Measurements from ENCODE around the gene CAMK2B.

The CAMK2B gene

DNA sequence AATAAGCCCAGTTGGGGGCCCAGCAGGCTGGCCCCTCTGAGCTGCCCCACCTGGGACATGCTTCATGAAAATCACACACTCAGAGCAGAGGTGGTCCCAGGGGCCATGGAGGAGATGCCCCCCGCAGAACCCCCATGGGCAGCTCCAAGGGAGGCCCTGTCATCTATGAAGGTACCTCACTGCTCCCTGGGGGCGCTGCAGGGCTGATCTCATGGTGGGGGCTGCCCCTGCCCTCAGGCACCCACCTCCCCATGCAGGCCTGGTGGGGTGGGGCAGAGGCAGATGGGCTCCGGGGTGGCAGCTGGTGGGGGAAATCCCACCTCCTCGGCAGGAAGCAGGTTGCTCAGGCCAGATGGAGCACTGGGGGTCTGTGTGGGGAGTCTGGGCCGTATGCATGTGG, 64.2 kb downstream of the CAMK2B start:
- TF ChIP-seq GATA2 (IDR thresholded peaks at IDR 0.05; ENCODE audit: low read depth, low read length) (no peak), GATA3 (IDR thresholded peaks at IDR 0.05; ENCODE audit: low read depth, low read length) (no peak)

DNA sequence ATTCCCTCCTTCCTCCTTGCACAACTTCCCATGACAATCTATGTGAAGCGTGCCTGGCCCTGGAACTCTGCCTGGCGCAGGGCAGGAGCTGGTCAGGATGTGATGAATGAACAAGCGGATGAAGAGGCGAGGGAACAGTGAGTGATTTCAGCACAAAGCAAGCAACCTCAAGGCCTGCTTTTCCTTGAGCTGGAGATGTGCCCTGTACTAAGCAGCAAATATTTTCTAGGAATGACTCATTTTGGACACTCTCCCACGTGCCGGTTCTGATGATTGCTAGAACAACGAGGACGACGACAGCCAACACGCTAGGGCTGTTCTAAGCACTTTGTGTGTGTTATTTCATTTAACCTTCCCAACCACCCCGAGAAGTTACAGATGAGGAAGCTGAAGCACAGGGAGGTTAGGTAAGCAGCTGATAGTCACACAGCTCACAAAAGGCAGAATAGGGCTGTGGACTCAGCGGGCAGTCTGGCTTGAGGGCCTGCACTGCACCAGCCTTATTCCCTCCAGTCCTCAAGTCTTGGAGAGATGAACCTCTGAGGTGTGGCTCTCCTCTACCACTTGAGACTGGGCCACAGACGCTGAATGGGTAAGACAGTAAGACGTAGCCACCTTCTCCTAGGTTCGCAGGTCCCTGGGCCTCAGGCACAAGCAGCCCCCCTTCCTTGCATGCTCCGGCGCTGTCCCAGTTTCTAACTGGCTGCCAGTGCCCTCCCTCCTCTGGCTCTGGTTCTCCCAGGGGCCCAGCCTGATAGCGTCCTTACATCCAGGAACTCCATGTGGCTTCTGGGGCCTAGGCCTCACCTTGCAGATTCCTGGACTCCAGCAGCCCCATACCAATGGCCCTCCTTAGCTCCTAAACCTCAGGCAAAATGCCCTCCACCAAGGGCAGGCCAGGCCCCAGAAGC, 65.6 kb downstream of the CAMK2B start:
- TF ChIP-seq GATA3 (IDR thresholded peaks at IDR 0.05; ENCODE audit: low read depth, low read length) = no peak
- no peak for TF ChIP-seq GATA2 (IDR thresholded peaks at IDR 0.05; ENCODE audit: low read depth, low read length)

DNA sequence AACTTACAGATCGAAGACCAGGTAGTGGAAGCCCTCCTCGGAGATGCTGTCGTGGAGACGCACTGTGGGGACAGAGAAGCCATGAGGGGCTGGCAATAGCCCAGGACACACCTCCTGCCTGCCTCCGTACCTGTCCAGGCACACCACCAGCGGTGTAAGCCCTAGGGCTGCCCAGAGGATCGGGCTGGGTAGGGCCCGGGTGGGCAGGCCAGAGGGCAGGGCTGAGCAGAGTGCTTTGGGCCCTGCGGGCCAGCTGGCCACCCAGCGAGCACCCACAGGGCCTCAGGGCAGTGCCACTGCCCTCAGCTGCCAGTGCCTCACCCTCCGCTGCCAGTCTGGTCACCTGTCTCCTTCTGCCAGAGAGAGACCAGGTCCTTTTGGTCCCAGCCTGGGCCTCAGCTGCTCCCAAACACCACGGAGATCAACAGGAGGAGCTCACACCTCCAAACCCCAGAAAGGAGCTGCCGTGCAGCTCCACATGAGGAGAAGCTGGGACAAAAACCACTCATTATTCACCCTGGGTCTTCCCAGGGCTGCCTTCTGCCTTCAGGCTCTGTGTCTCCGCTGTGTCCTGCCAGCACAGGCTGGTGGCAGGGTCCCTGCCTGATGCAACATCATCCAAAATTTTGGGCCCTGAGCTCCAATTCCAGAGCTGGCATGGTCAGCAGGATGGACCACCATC, 66.4 kb downstream of the CAMK2B start:
- TF ChIP-seq GATA3 (IDR thresholded peaks at IDR 0.05; ENCODE audit: low read depth, low read length) (no peak), GATA2 (IDR thresholded peaks at IDR 0.05; ENCODE audit: low read depth, low read length) (no peak)

DNA sequence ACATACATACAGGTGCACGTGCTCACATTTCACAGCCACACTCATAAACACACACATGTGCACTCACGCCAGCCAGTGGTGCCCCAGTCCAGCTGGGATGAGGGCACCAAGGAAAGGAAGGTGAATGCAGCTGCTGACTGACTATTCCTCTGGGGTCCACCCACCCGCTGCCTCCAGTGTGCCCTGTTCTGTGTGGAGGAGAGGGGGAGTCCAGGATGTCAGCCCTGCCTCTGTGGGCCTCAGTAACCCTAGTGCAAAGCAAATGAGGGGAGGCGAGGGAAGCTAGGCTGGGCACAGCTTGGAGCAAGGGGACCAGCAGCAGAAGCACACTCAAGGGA, 67.0 kb downstream of the CAMK2B start:
- TF ChIP-seq GATA3 (IDR thresholded peaks at IDR 0.05; ENCODE audit: low read depth, low read length) = no peak
- no peak for TF ChIP-seq GATA2 (IDR thresholded peaks at IDR 0.05; ENCODE audit: low read depth, low read length)

- TF ChIP-seq GATA2 (IDR thresholded peaks at IDR 0.05; ENCODE audit: low read depth, low read length) (no peak), GATA3 (IDR thresholded peaks at IDR 0.05; ENCODE audit: low read depth, low read length) (no peak)
Measured at GRCh38 chr7:44257618-44258422, 67.6 kb downstream of the CAMK2B start.

GRCh38 chr7:44257213-44257612, 68.2 kb downstream of the CAMK2B start:
- TF ChIP-seq GATA3 (IDR thresholded peaks at IDR 0.05; ENCODE audit: low read depth, low read length) = no peak
- no peak for TF ChIP-seq GATA2 (IDR thresholded peaks at IDR 0.05; ENCODE audit: low read depth, low read length)

GRCh38 chr7:44256459-44256858, 68.9 kb downstream of the CAMK2B start:
- no peak for TF ChIP-seq GATA3 (IDR thresholded peaks at IDR 0.05; ENCODE audit: low read depth, low read length)
- TF ChIP-seq GATA2 (IDR thresholded peaks at IDR 0.05; ENCODE audit: low read depth, low read length) = no peak

- TF ChIP-seq GATA3 (IDR thresholded peaks at IDR 0.05; ENCODE audit: low read depth, low read length) (no peak), GATA2 (IDR thresholded peaks at IDR 0.05; ENCODE audit: low read depth, low read length) (no peak)
Measured at GRCh38 chr7:44251881-44252280, 73.5 kb downstream of the CAMK2B start.

- TF ChIP-seq GATA3 (IDR thresholded peaks at IDR 0.05; ENCODE audit: low read depth, low read length) (no peak), GATA2 (IDR thresholded peaks at IDR 0.05; ENCODE audit: low read depth, low read length) (no peak)
Measured at GRCh38 chr7:44251269-44251668, 74.1 kb downstream of the CAMK2B start.

GRCh38 chr7:44249639-44250234, 75.7 kb downstream of the CAMK2B start:
- TF ChIP-seq GATA2 (IDR thresholded peaks at IDR 0.05; ENCODE audit: low read depth, low read length) = no peak
- TF ChIP-seq GATA3 (IDR thresholded peaks at IDR 0.05; ENCODE audit: low read depth, low read length) = no peak

GRCh38 chr7:44247868-44248651, 77.3 kb downstream of the CAMK2B start:
- no peak for TF ChIP-seq GATA3 (IDR thresholded peaks at IDR 0.05; ENCODE audit: low read depth, low read length)
- TF ChIP-seq GATA2 (IDR thresholded peaks at IDR 0.05; ENCODE audit: low read depth, low read length) = no peak

- no peak for TF ChIP-seq GATA3 (IDR thresholded peaks at IDR 0.05; ENCODE audit: low read depth, low read length)
- TF ChIP-seq GATA2 (IDR thresholded peaks at IDR 0.05; ENCODE audit: low read depth, low read length) = no peak
Measured at GRCh38 chr7:44246396-44247113, 78.8 kb downstream of the CAMK2B start.

- TF ChIP-seq GATA3 (IDR thresholded peaks at IDR 0.05; ENCODE audit: low read depth, low read length) (no peak), GATA2 (IDR thresholded peaks at IDR 0.05; ENCODE audit: low read depth, low read length) (no peak)
Measured at GRCh38 chr7:44244282-44244681, 81.1 kb downstream of the CAMK2B start.
